ENCODE measurements around the gene MBP. TPM values are rescaled to one million over a fixed set of nuclear protein-coding genes. Genes with fewer than 3 reads are reported as not detected.

The MBP gene
- total RNA-seq, 1 donor from 2014 or later: 14.5 TPM

- peak overlapping the region; percentile 29 for H3K27ac Mint-ChIP-seq
- no peak overlapping the region for H3K4me3 Mint-ChIP-seq
- peak; percentile 24 for DNase-seq (ENCODE audit: extremely low spot score, unreplicated experiment)
- H3K27me3 Mint-ChIP-seq: no peaks in the 10 kb centered on the region
- H3K36me3 Mint-ChIP-seq: peaks cover 4% of the 10 kb centered on the region
- H3K4me1 Mint-ChIP-seq (ENCODE audit: unreplicated experiment): peaks cover 34% of the 10 kb centered on the region
- H3K9me3 Mint-ChIP-seq: no peaks in the 10 kb centered on the region
- TF ChIP-seq, protein P1, sequence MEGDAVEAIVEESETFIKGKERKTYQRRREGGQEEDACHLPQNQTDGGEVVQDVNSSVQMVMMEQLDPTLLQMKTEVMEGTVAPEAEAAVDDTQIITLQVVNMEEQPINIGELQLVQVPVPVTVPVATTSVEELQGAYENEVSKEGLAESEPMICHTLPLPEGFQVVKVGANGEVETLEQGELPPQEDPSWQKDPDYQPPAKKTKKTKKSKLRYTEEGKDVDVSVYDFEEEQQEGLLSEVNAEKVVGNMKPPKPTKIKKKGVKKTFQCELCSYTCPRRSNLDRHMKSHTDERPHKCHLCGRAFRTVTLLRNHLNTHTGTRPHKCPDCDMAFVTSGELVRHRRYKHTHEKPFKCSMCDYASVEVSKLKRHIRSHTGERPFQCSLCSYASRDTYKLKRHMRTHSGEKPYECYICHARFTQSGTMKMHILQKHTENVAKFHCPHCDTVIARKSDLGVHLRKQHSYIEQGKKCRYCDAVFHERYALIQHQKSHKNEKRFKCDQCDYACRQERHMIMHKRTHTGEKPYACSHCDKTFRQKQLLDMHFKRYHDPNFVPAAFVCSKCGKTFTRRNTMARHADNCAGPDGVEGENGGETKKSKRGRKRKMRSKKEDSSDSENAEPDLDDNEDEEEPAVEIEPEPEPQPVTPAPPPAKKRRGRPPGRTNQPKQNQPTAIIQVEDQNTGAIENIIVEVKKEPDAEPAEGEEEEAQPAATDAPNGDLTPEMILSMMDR (conservative IDR thresholded peaks at IDR 0.05): no peak
Observed at GRCh38 chr18:76980663-76981395, 151.8 kb downstream of the MBP start.

DNA sequence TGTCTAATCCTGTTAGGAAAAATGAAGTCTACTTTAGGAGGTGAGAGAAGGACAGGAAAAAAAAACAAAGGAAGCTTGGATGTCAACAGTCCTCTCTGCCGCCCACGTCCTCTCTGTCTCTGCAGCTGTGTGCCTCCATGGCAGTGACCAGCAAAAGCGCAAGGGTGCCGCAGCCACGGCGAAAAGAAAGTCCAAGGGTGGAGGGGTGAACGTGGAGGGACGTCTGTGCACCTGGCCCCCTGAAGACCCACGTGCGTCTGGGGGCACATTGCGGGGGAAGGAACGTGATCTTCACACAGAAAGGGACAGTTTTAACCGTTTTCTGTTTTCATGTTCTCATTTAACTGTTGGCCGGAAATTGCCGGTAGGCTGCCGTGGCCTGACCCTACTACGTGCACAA, 152.7 kb downstream of the MBP start:
- Mint-ChIP-seq H3K4me1 (ENCODE audit: unreplicated experiment) (peaks cover 34% of the 10 kb centered on the region), H3K36me3 (peaks cover 4% of the 10 kb centered on the region), H3K27ac (no peak overlapping the region), H3K4me3 (no peak overlapping the region), H3K27me3 (no peaks in the 10 kb centered on the region), H3K9me3 (no peaks in the 10 kb centered on the region)
- TF ChIP-seq, protein P1 (conservative IDR thresholded peaks at IDR 0.05): no peak
- peak; percentile 42 for DNase-seq (ENCODE audit: extremely low spot score, unreplicated experiment)

GRCh38 chr18:76979111-76979751, 153.4 kb downstream of the MBP start:
- Mint-ChIP-seq H3K27me3 (no peaks in the 10 kb centered on the region), H3K9me3 (no peaks in the 10 kb centered on the region), H3K27ac (no peak overlapping the region), H3K36me3 (peaks cover 6% of the 10 kb centered on the region), H3K4me3 (no peak overlapping the region), H3K4me1 (ENCODE audit: unreplicated experiment) (peaks cover 38% of the 10 kb centered on the region)
- TF ChIP-seq, protein P1 (conservative IDR thresholded peaks at IDR 0.05): no peak
- peak; percentile 42 for DNase-seq (ENCODE audit: extremely low spot score, unreplicated experiment)

GRCh38 chr18:76978616-76979015, 154.0 kb downstream of the MBP start:
- H3K36me3 Mint-ChIP-seq: peaks cover 10% of the 10 kb centered on the region
- no peak overlapping the region for H3K4me3 Mint-ChIP-seq
- no peak overlapping the region for H3K27ac Mint-ChIP-seq
- H3K9me3 Mint-ChIP-seq: no peaks in the 10 kb centered on the region
- DNase-seq (ENCODE audit: extremely low spot score, unreplicated experiment): peak; percentile 43
- TF ChIP-seq, protein P1 (conservative IDR thresholded peaks at IDR 0.05): no peak
- H3K27me3 Mint-ChIP-seq: no peaks in the 10 kb centered on the region
- H3K4me1 Mint-ChIP-seq (ENCODE audit: unreplicated experiment): peaks cover 40% of the 10 kb centered on the region

DNA sequence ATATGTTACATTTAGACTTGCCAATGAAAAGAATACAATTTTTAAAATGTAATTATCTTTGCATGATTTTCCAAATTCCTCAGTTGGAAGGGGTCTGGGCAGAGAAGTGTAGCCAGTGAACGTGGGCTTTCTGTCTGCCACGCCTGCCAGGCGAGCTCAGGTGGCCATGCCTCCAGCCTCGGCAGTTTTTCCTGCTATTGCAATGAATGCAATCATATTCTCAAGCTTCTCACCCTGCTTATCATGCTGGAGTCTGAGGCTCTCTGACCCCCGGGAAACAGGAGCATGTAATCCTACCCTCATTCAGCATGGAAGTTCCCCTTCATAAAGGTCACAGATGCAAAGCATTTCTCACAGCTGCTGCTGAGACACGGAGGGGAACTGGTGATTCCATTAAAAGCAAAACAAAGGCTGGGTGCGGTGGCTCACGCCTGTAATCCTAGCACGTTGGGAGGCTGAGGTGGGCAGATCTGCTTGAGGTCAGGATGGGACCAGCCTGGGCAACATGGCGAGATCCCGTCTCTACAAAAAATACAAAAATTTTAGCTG, 154.8 kb downstream of the MBP start:
- TF ChIP-seq, protein P1 (conservative IDR thresholded peaks at IDR 0.05): no peak
- peak; percentile 36 for DNase-seq (ENCODE audit: extremely low spot score, unreplicated experiment)
- Mint-ChIP-seq H3K9me3 (no peaks in the 10 kb centered on the region), H3K4me1 (ENCODE audit: unreplicated experiment) (peaks cover 31% of the 10 kb centered on the region), H3K27ac (no peak overlapping the region), H3K4me3 (no peak overlapping the region), H3K36me3 (peaks cover 10% of the 10 kb centered on the region), H3K27me3 (no peaks in the 10 kb centered on the region)
